ENCODE data around the gene CEP78. TPM values are rescaled to one million over a fixed set of nuclear protein-coding genes. Genes with fewer than 3 reads are reported as not detected.

CEP78 gene
- total RNA-seq, 4 donors from 2014 or later: 15.7 to 20.7 (median 18.4) TPM

DNA sequence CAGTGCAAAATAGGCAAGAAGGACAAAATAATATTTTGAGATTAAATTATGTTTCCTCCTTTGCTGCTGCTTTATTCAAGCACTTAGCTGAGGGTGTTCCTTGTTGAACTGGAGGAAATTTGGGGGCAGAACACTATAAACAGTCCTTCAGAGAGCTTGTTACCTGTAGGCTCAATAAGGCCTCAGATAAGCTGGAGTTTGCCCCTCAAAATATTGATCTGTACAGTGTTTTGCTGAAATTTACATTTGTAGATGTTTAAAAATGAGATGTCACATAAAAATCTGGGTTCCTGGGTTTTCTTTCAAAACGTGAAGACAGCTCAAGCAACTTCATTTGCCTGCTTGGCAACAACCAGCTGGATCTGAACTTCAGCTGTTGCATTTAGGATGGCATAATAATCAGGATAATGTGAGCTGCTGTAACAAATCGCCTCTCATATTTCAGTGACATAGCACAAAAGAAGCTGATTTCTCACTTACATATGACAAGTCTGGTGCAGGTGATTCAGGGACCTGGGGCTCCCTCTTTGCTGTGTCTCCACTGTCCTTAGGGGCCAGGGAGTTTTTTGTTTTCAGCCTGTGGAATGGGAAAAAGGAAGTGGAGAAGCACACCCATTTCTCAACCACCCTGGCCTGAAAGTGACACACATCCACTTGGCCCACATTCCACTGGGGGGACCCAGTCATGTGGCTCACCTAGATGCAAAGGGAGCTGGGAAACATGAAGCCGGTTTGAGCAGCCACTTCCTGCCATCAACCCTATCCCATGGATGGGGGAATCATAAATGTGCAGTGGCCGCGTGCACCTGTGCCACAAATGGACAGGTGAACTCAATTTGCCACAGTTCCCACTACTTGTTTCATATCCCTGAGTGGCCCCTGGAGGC, 58.7 kb downstream of the CEP78 start:
- Histone ChIP-seq H3K4me3 (replicated peaks in 1 of 3) (no peak overlapping the region), H3K36me3 (no peaks in the 10 kb centered on the region), H3K9me3 (no peaks in the 10 kb centered on the region), H3K27me3 (no peaks in the 10 kb centered on the region), H3K27ac (no peak overlapping the region), H3K4me1 (peaks cover 18 to 21% of the 10 kb centered on the region in 2 donors)
- DNase-seq: no peak
- intact Hi-C loops (cut with DNase I): no loop called here
- 95 to 96% methylated on average over 5 of the region's 5 CpGs for WGBS, 2 donors
- TF ChIP-seq, protein P1, sequence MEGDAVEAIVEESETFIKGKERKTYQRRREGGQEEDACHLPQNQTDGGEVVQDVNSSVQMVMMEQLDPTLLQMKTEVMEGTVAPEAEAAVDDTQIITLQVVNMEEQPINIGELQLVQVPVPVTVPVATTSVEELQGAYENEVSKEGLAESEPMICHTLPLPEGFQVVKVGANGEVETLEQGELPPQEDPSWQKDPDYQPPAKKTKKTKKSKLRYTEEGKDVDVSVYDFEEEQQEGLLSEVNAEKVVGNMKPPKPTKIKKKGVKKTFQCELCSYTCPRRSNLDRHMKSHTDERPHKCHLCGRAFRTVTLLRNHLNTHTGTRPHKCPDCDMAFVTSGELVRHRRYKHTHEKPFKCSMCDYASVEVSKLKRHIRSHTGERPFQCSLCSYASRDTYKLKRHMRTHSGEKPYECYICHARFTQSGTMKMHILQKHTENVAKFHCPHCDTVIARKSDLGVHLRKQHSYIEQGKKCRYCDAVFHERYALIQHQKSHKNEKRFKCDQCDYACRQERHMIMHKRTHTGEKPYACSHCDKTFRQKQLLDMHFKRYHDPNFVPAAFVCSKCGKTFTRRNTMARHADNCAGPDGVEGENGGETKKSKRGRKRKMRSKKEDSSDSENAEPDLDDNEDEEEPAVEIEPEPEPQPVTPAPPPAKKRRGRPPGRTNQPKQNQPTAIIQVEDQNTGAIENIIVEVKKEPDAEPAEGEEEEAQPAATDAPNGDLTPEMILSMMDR (IDR thresholded peaks at IDR 0.05): no peak
- TF ChIP-seq POLR2A (IDR thresholded peaks at IDR 0.05): no peak

DNA sequence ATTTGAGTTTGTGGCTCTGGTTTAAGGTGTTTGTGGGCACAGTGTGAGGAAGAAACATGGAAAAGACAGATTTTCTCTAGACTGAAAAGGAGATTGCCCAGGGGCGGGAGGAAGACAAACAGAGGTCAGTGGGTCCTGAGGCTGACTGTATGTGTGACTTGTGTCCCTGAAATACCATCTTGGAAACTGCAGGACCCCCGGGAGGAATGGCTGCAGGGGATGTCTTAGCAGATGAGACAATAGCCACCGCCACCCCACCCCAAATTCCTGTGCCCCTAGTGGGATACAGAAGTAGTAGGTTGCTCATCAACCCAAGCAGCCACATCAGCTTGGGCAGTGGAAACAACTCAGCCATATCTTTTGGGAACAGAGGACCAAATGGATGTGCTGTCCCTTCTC, 59.3 kb downstream of the CEP78 start:
- intact Hi-C loops (cut with DNase I): no loop called here
- Histone ChIP-seq H3K36me3 (no peaks in the 10 kb centered on the region), H3K27ac (peak overlapping the region in 1 of 3 donors; percentile 76), H3K27me3 (no peaks in the 10 kb centered on the region), H3K9me3 (no peaks in the 10 kb centered on the region), H3K4me1 (peaks cover 18 to 21% of the 10 kb centered on the region in 2 donors), H3K4me3 (replicated peaks in 1 of 3) (no peak overlapping the region)
- no peak for TF ChIP-seq POLR2A (IDR thresholded peaks at IDR 0.05)
- TF ChIP-seq, protein P1 (IDR thresholded peaks at IDR 0.05): no peak
- no peak for DNase-seq
- WGBS, 2 donors: 90 to 96% methylated on average over 3 of the region's 3 CpGs

DNA sequence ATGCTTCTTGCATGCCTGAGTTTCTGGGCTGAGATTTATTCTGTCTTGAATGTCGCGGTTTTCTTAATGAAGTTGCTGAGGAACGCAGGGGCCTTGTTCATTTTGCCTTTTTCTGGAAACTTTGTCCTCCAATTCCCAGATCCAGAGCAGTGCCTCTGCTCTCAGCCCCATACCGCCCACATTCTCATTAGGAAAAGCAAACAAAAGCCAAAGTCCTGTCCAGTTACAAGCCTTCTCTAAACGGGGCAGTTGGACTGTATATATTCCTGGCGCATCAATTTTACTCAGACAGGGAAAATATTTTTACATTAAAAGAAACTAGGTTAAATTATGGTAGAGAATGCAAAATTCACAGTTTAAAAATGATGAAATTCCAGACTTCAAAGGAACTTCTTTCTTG, 59.9 kb downstream of the CEP78 start:
- H3K4me1 ChIP-seq: peaks cover 18 to 21% of the 10 kb centered on the region in 2 donors
- TF ChIP-seq POLR2A (IDR thresholded peaks at IDR 0.05): no peak
- TF ChIP-seq, protein P1 (IDR thresholded peaks at IDR 0.05): no peak
- intact Hi-C loops (cut with DNase I): no loop called here
- no peak for DNase-seq
- H3K36me3 ChIP-seq: no peaks in the 10 kb centered on the region
- H3K4me3 ChIP-seq (replicated peaks in 1 of 3): no peak overlapping the region
- H3K27ac ChIP-seq: peak overlapping the region; percentile 60 to 76 (median 76)
- no peaks in the 10 kb centered on the region for H3K9me3 ChIP-seq
- H3K27me3 ChIP-seq: no peaks in the 10 kb centered on the region
- WGBS, 2 donors: 49 to 51% methylated on average over 6 of the region's 6 CpGs

DNA sequence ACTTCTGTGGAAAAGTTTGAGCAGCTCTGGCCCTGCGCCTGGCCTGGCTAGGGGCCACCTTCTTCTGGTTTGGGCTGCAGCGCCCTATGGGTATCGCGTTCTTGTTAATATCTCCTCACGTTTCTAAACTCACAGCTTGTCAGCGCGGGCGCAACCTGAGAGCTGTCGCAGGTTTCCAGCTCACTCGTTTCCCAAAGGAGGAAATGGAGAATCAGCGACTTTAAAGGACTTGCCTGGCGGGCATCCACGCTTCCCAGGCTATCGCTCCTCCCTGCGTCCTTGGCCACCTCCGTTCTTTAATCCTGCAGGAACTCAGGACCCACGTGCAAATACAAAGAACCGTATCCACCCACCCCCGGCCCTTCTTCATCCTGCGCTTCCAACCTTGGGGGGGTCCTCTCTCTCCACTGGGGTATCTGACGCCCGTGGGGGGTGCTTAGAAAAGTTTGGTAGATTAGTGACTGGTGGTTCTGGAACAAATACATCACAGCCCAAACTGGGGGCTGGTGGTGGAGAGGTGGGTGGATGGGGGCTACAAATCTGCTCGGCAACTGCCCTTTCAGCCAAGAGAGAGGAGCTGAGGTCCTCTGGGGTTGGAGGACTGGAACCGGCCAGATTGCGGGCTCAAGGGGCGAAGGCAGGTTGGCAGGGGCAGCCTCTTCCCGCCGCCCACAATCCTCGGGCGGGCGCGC, 60.5 kb downstream of the CEP78 start:
- TF ChIP-seq POLR2A (IDR thresholded peaks at IDR 0.05): peak in 1 of 2 donors; percentile 48
- TF ChIP-seq, protein P1 (IDR thresholded peaks at IDR 0.05): no peak
- H3K4me1 ChIP-seq: peaks cover 15 to 20% of the 10 kb centered on the region in 2 donors
- intact Hi-C loops (cut with DNase I): no loop called here
- H3K36me3 ChIP-seq: no peaks in the 10 kb centered on the region
- H3K4me3 ChIP-seq (replicated peaks in 1 of 3): peak overlapping the region in 2 of 3 donors; percentile 56 to 61
- DNase-seq: peak; percentile 83 to 89
- no peaks in the 10 kb centered on the region for H3K9me3 ChIP-seq
- 3 to 4% methylated on average over 22 to 32 of the region's 32 CpGs for WGBS, 2 donors
- H3K27ac ChIP-seq: peak overlapping the region; percentile 60 to 76 (median 76)
- no peaks in the 10 kb centered on the region for H3K27me3 ChIP-seq
